ENCODE results near the gene RPS6KA2. TPM values are rescaled to one million over a fixed set of nuclear protein-coding genes. Genes with fewer than 3 reads are reported as not detected.

RPS6KA2 gene
- total RNA-seq, 2 donors from 2014 or later = 59.5 to 75.4 TPM

DNA sequence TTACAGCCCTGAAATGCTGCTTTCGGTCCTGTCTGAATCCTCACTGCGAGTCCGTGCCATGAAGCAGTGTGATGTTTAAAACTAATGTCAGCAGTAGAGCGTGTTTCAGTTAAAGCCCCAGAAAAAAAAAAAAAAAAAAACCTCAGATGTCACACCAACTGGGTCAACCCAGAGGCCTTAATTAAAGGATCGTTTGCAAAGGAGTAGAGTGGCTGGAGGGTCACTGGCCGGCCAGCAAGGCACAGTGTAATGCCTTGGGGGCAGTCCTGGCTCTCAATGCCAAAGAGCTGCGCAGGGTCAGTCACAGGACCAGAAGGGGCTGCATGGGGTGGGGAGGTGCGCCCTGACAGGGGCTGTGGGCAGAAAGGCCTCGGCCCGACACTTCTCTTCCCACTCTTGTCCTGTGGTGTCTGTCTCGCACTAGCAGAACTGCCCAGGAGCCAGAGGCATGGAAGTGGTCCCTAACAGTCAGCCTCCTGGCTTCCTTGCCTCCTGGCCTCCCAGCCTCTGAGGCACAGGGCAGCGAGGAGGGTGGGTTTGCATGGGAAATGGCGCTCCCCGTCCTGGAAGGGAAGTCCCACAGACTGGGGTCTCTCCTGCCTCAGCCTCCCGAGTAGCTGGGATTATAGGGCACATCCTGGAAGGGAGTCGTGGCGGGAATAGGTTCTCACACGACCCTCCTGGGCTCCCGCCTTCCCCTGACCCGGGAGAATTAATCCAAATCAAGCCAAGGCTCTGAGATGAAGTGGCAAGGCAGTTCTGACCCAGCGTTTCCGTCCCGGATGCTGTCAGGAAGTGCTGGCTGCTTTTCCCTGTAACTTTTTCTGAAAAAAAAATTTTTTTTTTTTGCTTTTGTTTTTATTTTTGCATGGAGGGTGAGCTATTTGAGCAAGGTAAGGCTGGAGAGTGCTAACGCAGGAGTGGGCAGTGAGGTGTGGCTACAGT is 190.6 kb downstream of the RPS6KA2 start:
- Histone ChIP-seq H3K9me3 (no peaks in the 10 kb centered on the region), H3K4me3 (no peak overlapping the region), H3K36me3 (no peaks in the 10 kb centered on the region), H3K4me1 (ENCODE audit: control insufficient read depth in 1 of 2, low read depth in 2 of 2) (no peaks in the 10 kb centered on the region), H3K27me3 (replicated peaks; ENCODE audit: insufficient read depth) (no peaks in the 10 kb centered on the region), H3K27ac (no peak overlapping the region)
- no peak for TF ChIP-seq CTCF (IDR thresholded peaks at IDR 0.05)
- DNase-seq (ENCODE audit: low spot score) = no peak
- ATAC-seq (ENCODE audit: insufficient number of reproducible peaks, low FRiP score, low read depth) = no peak

DNA sequence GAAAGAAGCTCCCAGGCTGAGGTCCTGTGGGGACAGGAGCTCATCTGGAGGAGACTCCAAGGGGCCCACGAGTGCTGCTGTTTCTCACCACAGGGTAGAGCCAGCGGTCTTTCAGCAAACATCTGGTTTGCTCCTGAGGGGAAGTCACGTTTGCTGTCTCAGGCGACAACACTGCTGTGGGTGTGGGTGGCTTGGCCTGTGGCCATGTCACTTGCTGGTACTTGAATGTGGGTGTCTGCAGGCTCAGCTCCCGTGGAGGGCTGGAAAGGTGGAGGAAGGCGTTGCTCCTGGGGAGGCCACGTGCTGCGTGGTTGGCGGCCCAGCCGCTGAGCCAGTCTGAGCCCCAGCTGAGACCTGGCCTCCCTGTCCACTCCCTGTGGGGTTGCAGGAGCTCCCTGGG is 191.5 kb downstream of the RPS6KA2 start:
- ATAC-seq (ENCODE audit: insufficient number of reproducible peaks, low FRiP score, low read depth) (no peak), DNase-seq (ENCODE audit: low spot score) (no peak)
- H3K27me3 ChIP-seq (replicated peaks; ENCODE audit: insufficient read depth) = no peaks in the 10 kb centered on the region
- TF ChIP-seq CTCF (IDR thresholded peaks at IDR 0.05) = no peak
- no peaks in the 10 kb centered on the region for H3K4me1 ChIP-seq (ENCODE audit: control insufficient read depth in 1 of 2, low read depth in 2 of 2)
- no peak overlapping the region for H3K27ac ChIP-seq
- H3K4me3 ChIP-seq = no peak overlapping the region
- H3K9me3 ChIP-seq = no peaks in the 10 kb centered on the region
- no peaks in the 10 kb centered on the region for H3K36me3 ChIP-seq

GRCh38 chr6:166434336-166434735 is 192.7 kb downstream of the RPS6KA2 start:
- Histone ChIP-seq H3K27ac (no peak overlapping the region), H3K4me3 (no peak overlapping the region), H3K4me1 (ENCODE audit: control insufficient read depth in 1 of 2, low read depth in 2 of 2) (no peaks in the 10 kb centered on the region), H3K36me3 (no peaks in the 10 kb centered on the region), H3K9me3 (no peaks in the 10 kb centered on the region), H3K27me3 (replicated peaks; ENCODE audit: insufficient read depth) (no peaks in the 10 kb centered on the region)
- no peak for DNase-seq (ENCODE audit: low spot score)
- no peak for TF ChIP-seq CTCF (IDR thresholded peaks at IDR 0.05)
- ATAC-seq (ENCODE audit: insufficient number of reproducible peaks, low FRiP score, low read depth) = no peak

DNA sequence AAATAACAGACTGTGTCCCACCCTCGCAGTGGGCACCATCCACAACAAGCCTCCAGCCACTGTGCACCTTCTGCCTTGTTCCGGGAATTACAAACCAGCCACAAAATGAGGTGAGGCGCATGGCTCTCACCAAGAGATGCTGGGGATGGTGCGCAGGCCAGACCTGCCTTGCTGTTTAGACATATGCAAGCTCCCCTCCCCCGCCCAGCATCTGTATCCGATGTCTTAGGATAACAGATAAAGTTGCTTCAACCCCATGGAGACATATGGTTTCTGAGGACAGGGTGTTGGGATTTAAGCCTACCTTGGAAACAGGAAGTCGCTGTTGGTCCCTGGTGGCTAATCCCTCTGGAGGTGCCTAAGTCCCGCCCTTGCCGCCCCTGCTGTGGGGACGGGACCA is 194.0 kb downstream of the RPS6KA2 start:
- ATAC-seq (ENCODE audit: insufficient number of reproducible peaks, low FRiP score, low read depth) (no peak), DNase-seq (ENCODE audit: low spot score) (no peak)
- no peak for TF ChIP-seq CTCF (IDR thresholded peaks at IDR 0.05)
- Histone ChIP-seq H3K4me1 (ENCODE audit: control insufficient read depth in 1 of 2, low read depth in 2 of 2) (no peaks in the 10 kb centered on the region), H3K4me3 (no peak overlapping the region), H3K36me3 (no peaks in the 10 kb centered on the region), H3K27ac (no peak overlapping the region), H3K27me3 (replicated peaks; ENCODE audit: insufficient read depth) (no peaks in the 10 kb centered on the region), H3K9me3 (no peaks in the 10 kb centered on the region)

- H3K4me3 ChIP-seq = no peak overlapping the region
- no peak for TF ChIP-seq CTCF (IDR thresholded peaks at IDR 0.05)
- no peak overlapping the region for H3K27ac ChIP-seq
- no peaks in the 10 kb centered on the region for H3K9me3 ChIP-seq
- no peaks in the 10 kb centered on the region for H3K4me1 ChIP-seq (ENCODE audit: control insufficient read depth in 1 of 2, low read depth in 2 of 2)
- H3K27me3 ChIP-seq (replicated peaks; ENCODE audit: insufficient read depth) = no peaks in the 10 kb centered on the region
- DNase-seq (ENCODE audit: low spot score) (no peak), ATAC-seq (ENCODE audit: insufficient number of reproducible peaks, low FRiP score, low read depth) (no peak)
- no peaks in the 10 kb centered on the region for H3K36me3 ChIP-seq
Observed at GRCh38 chr6:166430269-166430668, 196.8 kb downstream of the RPS6KA2 start.
